Activated naive CD4-positive, alpha-beta T cell (primary cell): ENCODE data around the gene RWDD4.
A peak's percentile ranks its signal among the peaks of the same experiment; 100 is the strongest.

Experiments
- DNase-seq, 4 experiments: peaks; one replicate each; lab custom pipeline; 2025; lab: John Stamatoyannopoulos, UW

Gene RWDD4

GRCh38 chr4:183659029-183659871 is at the start of gene RWDD4, which contains the start of gene TRAPPC11:
Gene RWDD4, minus strand, starts transcription at chr4:183659185. Its CDS starts 233 bp downstream, at chr4:183658952.
Gene TRAPPC11, plus strand, starts transcription at chr4:183659293. Its CDS starts 4,575 bp downstream, at chr4:183663868.
- peak; percentile 75 to 90 (median 86) for DNase-seq

DNA sequence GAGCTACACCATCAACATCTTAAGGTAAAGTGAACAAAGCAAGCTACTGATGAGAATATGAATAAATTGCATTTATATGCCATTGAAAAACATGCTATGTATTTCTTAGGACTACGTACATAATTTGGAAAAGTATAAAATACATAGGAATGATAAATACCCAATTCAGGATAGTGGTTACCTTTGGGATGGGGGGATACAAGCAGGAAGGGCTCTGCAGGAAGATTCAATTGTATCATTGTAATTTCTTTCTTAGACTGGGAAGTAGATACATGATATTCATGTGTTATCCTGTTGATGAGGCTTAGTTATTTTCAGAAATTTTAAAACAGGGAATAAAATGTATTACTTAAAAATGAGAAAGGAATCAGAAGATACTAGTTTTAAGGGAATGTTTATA is 43.5 kb upstream of the RWDD4 start:
- DNase-seq, result no peak

- no peak for DNase-seq
Observed at GRCh38 chr4:183700407-183700806, 41.4 kb upstream of the RWDD4 start.

DNA sequence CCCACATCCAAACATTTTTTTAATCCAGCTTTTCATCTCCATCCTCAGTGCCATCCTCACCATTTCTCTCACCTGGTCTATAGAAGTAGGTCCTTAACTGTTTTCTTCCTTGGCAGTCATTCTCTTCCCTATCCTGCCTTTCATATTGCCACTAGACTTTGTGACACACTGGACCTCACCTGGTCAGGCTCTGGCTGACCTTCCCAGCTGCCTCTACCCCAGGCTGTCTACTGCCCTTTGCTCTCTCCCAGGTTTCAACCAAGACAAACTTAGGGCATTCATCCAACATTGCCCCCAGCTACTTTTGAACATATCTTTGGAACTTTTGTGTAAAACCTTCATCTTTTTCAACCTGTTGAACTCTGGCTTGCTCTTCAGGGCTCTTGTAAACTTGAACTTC is 39.9 kb upstream of the RWDD4 start:
- DNase-seq, result no peak

DNA sequence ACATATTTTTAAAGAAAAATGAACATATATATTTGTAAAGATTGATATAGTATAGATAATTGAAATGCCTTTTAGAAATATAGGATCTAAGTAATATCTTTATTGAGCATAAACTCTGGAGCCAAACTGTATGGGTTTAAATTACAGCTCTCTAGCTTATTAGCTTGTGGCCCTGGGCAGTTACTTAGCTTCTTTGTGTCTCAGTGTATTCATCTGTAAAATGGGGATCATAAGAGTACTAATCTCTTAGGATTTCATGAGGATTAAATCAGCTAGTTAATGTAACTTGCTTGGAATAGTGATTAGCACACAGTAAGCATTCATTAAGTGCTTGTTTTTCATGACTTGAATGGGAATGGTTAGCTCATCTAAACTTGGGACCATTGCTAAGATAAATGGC is 32.9 kb upstream of the RWDD4 start:
- no peak for DNase-seq

- DNase-seq, result no peak
Observed at GRCh38 chr4:183691006-183691405, 32.0 kb upstream of the RWDD4 start.

- no peak for DNase-seq
Observed at GRCh38 chr4:183688216-183688615, 29.2 kb upstream of the RWDD4 start.

DNA sequence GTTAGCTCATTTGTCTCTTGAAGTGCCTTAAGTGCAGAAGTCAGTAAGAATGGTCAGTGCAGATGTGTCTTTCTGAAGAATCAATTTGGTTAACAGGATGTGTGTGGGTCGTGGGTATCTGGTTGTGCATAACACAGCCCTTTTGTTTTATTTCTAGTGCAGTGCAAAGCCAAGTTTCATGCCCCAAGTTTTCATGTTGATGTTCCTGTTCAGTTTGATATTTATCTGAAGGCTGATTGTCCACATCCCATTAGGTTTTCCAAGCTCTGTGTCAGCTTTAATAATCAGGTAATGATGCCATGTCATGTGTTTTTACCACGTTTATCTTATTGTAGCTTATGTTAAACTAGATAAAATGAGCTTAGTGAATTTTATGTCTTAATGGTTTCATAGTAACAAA is 27.5 kb upstream of the RWDD4 start:
- DNase-seq, result no peak

DNA sequence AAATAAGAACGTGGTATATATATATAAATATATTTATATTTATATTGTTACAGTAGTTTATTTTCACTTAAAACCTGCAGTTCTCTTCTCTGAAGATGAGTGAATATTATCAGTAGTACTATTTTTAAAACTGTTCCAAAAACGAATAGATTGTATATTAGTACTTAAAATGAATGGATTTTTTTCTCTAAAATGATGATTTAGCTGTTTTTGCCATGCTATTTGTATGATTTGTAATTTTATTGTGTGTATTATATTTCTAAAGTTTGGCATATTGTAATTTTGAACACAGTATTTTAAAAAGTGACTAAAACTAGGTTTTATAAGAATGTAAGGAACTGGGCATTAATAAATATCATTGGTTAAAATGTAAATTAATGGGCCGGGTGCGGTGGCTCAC is 22.1 kb upstream of the RWDD4 start:
- no peak for DNase-seq

- DNase-seq, result no peak
Observed at GRCh38 chr4:183675625-183676024, 16.6 kb upstream of the RWDD4 start.

DNA sequence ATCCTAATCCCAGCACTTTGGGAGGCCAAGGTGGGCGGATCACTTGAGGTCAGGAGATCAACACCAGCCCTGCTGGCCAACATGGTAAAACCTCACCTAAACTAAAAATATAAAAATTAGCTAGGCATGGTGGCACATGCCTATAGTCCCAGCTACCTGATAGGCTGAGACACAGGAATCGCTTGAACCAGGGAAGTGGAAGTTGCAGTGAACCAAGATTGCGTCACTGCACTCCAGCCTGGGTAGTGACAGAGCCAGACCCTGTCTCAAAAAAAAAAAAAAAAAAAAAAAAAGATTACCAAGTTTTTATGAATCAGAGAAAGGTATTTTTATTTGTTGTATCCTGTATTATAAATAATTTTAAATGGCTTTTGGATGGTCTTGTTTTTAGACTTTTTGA is 15.2 kb upstream of the RWDD4 start:
- DNase-seq, result no peak

- DNase-seq, result no peak
Observed at GRCh38 chr4:183670960-183671555, 12.1 kb upstream of the RWDD4 start.

- no peak for DNase-seq
Observed at GRCh38 chr4:183670251-183670650, 11.3 kb upstream of the RWDD4 start.

DNA sequence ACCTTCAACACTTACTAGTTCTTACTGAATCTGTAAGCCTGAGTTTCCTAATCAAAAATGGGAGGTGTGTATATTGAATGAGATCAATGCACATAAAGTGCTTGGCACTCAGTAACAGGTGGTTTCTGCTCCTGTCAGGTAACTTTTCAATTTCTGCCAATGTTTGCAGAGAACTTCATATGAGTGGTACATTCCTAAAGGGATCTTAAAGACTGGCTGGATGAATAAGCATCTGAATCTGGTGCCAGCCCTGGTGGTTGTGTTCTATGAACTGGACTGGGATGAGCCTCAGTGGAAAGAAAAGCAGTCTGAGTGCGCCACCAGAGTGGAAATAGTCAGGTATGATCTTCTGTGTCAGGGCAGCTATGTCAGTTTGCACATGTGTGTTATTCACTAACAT is 7.1 kb upstream of the RWDD4 start:
- DNase-seq, result no peak

GRCh38 chr4:183659872-183660242 is 872 bp upstream of the RWDD4 start:
- no peak for DNase-seq

DNA sequence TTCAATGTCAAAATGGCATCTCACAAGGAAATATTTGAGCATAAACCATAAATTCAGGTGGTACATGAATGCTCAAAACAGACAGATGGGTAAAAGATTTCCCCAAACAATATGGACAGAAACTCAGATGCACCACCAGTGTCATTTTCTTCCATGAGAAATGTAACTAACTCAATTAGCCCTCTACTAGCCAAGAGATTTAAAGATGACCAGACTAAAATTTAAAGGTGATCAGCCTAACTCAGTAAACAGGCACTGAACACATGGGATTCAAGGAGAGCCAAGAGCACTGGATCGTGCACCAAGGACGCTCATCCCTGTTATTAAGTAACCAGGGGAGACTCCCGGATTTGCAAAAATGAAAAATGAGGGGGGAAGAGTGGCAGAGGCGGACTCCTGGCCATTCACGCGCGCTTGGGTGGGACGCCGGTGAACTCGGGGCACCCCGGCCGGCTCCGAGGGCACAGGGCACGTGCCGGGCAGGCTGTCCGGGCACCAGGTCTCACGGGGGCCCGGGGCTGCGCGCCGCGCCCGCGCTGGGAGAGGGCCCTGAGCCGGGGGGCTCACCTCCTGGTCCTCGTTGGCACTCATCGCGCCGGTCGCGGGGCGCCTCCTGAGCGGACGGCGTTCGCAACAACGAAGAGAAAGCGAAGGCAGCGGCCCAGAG is 490 bp downstream of the RWDD4 start:
- peak in 1 of 4 experiments; percentile 25 for DNase-seq

DNA sequence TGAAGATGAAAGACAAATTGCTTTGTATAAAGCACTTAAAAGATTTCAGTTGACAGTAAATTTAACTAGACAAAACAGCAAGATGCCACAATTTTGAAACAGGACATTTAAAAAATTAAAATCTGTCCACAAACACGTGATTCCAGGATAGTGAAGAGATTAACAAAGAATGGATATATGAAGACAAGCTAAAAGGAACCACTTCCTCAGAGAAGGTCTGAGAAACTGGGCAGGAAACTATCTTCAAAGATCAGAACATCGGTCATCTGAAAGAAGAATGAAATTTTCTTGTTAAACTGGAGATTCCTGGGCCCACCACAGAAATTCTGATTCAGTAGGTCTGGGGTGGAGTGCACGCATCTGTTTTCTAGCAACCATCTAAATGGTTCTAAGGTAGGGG is 1.4 kb downstream of the RWDD4 start:
- no peak for DNase-seq

- no peak for DNase-seq
Observed at GRCh38 chr4:183645326-183645725, 13.7 kb downstream of the RWDD4 start.

GRCh38 chr4:183639291-183639690 is 19.7 kb downstream of the RWDD4 start:
- DNase-seq, result no peak

DNA sequence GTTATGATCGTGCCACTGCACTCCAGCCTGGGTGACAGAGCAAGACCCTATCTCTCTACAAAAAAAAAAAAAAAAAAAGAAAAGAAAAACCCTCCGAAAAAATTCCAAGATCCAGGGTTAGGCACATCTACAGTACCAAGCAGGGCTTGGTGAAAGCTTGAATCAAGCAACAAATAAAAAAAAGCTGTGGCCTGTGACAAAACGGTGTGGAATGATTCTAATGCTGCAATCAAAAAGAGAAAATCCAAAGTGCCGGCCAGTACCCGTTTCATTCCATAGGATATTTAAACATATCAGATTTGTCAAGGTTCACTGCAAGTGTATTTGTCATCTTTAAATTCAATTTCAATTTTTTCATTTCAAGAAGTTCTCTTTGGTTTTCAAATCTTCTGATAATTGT is 20.5 kb downstream of the RWDD4 start:
- DNase-seq, result no peak

DNA sequence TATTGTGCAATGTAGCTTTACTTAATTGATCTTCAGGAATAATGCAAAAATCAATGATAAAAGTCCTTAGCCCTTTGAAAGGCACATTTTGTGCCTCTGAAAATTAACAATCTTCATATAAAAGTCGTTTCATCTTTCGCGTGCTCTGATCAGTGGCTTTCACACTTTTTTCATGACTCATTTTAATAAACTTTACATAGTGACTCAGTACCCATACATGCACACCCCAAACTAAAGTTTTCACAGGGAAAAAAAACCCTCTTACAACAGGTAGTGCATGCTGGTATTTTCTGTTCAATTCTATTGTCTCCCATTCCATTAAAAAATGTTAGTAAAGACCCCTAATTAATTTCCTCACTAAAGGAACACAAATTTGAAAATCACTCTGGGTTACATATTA is 21.5 kb downstream of the RWDD4 start:
- DNase-seq, result no peak

DNA sequence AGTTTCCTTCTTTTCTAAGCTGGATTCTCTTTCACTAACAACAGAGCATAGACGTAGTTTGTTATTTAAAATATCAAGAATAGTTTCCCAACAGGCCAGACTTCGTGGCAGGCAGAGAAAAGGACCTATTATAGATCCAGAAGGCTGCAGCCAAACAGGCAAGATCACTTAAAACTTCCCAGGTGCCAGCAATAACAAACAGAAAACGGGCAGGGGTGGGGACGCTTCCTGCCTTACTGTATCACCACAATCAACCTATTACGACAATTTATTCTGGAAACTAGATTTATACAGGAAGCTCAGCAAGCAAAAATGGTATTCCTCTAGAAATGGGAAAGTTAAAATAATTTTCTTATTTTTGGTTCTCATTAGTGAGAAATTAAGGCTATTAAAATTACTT is 22.1 kb downstream of the RWDD4 start:
- DNase-seq, result no peak

- no peak for DNase-seq
Observed at GRCh38 chr4:183636503-183636902, 22.5 kb downstream of the RWDD4 start.
